HG03039 (cell line): Measurements from ENCODE around the gene FIP1L1.
"Not testable (repeated sequence)": the region's sequence is repeated elsewhere in the genome, so short reads cannot be mapped to it uniquely, and the experiment has no call there.

ENCODE experiments used
- ATAC-seq: cut with Tn5 transposase; IDR thresholded peaks from one replicate; pipeline ENCODE4 v1.9.1; 2021; ENCODE audit warnings: mild to moderate bottlenecking, moderate library complexity; ENCODE audit not compliant: unreplicated experiment

FIP1L1 gene

GRCh38 chr4:53376900-53377299 lies 541 bp upstream of the FIP1L1 start:
- ATAC-seq = no peak

- no peak for ATAC-seq
Observed at GRCh38 chr4:53378171-53378482, 686 bp downstream of the FIP1L1 start.

- no peak for ATAC-seq
Observed at GRCh38 chr4:53380221-53380620, 2.8 kb downstream of the FIP1L1 start.

- ATAC-seq = not testable (repeated sequence)
Observed at GRCh38 chr4:53409479-53409878, 32.0 kb downstream of the FIP1L1 start.

- ATAC-seq = no peak
Observed at GRCh38 chr4:53419208-53419607, 41.8 kb downstream of the FIP1L1 start.

- ATAC-seq = no peak
Observed at GRCh38 chr4:53421791-53422190, 44.4 kb downstream of the FIP1L1 start.

GRCh38 chr4:53422367-53422766 lies 44.9 kb downstream of the FIP1L1 start:
- ATAC-seq = no peak

GRCh38 chr4:53424280-53424679 lies 46.8 kb downstream of the FIP1L1 start:
- no peak for ATAC-seq

GRCh38 chr4:53427366-53427765 lies 49.9 kb downstream of the FIP1L1 start:
- no peak for ATAC-seq

GRCh38 chr4:53431052-53431451 lies 53.6 kb downstream of the FIP1L1 start:
- ATAC-seq = no peak

GRCh38 chr4:53432528-53433424 lies 55.3 kb downstream of the FIP1L1 start:
- ATAC-seq = no peak

GRCh38 chr4:53436251-53436650 lies 58.8 kb downstream of the FIP1L1 start:
- no peak for ATAC-seq

- ATAC-seq = no peak
Observed at GRCh38 chr4:53441564-53441963, 64.1 kb downstream of the FIP1L1 start.

- ATAC-seq = no peak
Observed at GRCh38 chr4:53444954-53445353, 67.5 kb downstream of the FIP1L1 start.

- ATAC-seq = no peak
Observed at GRCh38 chr4:53450773-53451172, 73.3 kb downstream of the FIP1L1 start.

GRCh38 chr4:53453385-53453784 lies 75.9 kb downstream of the FIP1L1 start:
- no peak for ATAC-seq

GRCh38 chr4:53455766-53456165 lies 78.3 kb downstream of the FIP1L1 start:
- ATAC-seq = no peak

GRCh38 chr4:53456178-53456577 lies 78.7 kb downstream of the FIP1L1 start:
- no peak for ATAC-seq

- ATAC-seq = no peak
Observed at GRCh38 chr4:53459548-53459947, 82.1 kb downstream of the FIP1L1 start.

- ATAC-seq = no peak
Observed at GRCh38 chr4:53461244-53461643, 83.8 kb downstream of the FIP1L1 start.

- no peak for ATAC-seq
Observed at GRCh38 chr4:53463340-53463739, 85.9 kb downstream of the FIP1L1 start.

GRCh38 chr4:53465281-53465680 lies 87.8 kb downstream of the FIP1L1 start:
- ATAC-seq = no peak

GRCh38 chr4:53465891-53466290 lies 88.5 kb downstream of the FIP1L1 start:
- ATAC-seq = no peak
